GM11168 (cell line): ENCODE results near the gene HSPG2.
"Not testable (repeated sequence)": the region's sequence is repeated elsewhere in the genome, so short reads cannot be mapped to it uniquely, and the experiment has no call there.

Experiments used
- in situ Hi-C: fragments of 300-500 bp; cut with MboI; formaldehyde crosslinking; loops from one replicate; pipeline ENCODE4 v1.12.0; 2022; ENCODE audit warnings: low sequenced_read_pairs; ENCODE audit not compliant: unreplicated experiment

The HSPG2 gene

DNA sequence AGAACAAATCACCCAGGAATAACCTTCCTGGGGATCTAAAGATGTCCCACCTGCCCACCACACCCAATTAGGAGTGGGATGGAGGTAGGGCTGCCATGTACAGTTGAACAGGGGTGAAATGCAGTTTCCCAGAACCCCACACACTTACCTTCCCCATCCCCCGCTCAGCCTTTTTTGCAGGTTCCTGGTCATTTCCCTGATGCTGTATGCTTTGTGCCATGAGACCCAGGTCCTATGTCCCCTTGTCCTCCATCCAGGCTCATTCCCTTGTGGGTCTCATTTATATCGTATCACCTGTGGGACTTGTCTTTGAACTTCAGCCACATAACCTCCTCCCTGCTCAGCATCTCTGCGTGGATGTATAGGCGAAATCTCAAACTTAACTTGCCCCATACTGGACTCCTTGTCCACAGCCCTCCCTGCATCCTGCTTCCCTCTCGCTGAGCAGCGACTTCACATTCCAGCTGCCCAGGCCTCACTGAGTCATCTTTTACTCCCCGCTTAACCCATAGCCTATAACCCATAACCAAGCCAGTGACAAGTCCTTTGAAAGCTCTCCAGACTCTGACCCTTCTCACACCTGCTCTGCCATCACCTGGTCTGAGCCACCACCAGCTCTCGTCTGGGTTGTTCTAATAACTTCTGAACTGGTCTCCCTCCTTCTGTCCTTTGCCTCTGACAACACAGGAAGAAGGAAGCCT is 120.4 kb downstream of the HSPG2 start:
- in situ Hi-C loops, result no loop called here

DNA sequence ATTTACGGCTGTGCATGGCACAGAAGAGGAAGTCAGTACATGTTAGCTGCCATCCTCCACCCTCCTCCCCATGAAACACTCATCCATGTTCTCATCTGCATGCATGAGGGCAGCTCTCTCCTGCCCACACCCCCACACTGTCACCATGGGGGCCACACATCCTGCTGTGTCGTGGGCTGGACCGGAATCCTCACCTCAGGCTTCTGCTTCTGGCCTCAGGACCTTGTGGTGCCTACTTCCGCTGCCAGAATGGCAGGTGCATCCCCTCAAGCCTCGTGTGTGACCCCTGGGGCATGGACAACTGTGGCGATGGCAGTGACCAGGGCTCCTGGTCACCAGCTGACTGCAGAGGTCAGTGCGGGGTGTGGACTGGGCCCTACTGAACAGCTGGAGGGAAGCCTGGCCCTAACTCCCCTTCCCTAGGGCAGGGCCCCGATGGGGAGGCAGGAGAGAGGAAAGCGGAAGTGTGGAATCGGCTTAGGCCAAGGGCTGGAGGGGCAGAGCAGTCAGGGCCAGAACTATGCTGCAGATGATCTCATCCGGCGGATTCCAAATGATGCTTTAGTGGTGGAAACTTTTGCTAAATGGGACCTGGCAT is 121.3 kb downstream of the HSPG2 start:
- in situ Hi-C loops, result no loop called here

DNA sequence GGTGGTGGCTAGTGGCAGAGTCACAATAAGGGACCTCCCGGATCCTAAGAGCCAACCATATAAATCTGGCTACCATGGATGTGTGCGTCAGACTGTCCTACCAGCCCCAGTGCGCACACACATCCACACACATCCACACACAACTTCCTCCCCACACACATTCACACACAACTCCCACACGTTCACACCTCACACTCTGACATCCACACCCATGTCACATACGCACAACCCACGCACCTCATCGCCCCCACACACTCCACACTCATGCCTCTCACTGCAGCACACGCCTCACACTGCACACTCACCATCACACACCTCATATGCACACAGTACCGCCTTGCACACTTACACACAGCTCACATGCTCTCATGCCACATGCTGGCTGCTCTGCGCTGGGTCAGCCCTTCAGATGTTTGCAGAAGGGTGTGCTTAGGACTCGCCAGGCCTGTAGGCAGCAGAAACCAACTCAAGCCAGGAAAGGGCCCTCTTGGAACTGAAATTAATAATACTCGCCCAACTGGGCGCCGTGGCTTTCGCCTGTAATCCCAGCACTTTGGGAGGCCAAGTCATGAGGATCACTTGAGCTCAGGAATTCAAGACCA is 122.0 kb downstream of the HSPG2 start:
- in situ Hi-C loops, result no loop called here

DNA sequence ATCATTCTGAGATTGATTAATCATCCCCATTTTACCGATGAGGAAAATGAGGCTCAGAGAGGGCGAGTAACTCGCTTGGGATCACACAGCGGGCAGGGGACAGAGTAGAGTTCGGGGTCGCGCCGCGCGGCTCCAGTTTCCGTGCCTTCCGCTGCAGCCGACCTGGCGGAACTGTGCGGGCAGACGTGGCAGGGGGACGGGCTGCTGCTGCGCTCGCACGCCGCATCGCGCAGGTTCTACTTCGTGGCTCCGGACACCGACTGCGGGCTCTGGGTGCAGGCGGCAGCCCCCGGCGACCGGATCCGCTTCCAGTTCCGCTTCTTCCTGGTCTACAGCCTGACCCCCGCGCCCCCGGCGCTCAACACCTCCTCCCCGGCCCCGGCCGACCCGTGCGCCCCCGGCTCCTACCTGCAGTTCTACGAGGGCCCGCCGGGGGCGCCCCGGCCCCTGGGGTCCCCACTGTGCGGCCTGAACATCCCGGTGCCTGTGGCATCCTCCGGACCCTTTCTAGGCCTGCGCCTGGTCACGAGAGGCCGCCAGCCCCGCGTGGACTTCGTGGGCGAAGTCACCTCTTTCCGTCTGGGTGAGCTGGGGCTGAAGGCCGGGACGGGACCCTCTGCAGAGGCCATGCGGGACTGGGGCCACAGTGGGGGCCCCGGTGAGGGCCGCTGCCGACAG is 122.7 kb downstream of the HSPG2 start:
- in situ Hi-C loops, result no loop called here

DNA sequence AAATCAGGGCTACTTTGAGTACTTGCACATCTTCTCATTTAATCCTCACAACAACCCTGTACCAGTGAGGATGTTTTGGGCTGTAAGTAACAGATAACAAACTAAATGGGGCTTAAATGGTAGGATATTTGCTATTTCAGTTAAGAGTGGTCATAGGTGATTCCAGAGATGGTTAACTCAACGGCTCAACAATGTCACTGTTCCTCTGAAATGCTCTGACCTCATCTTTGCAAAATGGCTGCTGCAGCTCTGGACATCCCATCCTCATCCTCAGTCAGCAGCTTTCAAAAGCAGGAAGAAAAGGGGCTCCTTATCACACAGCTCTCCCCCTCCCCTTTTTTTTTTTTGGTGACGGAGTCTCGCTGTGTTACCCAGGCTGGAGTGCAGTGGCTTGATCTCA is 123.6 kb downstream of the HSPG2 start:
- in situ Hi-C loops, result no loop called here

DNA sequence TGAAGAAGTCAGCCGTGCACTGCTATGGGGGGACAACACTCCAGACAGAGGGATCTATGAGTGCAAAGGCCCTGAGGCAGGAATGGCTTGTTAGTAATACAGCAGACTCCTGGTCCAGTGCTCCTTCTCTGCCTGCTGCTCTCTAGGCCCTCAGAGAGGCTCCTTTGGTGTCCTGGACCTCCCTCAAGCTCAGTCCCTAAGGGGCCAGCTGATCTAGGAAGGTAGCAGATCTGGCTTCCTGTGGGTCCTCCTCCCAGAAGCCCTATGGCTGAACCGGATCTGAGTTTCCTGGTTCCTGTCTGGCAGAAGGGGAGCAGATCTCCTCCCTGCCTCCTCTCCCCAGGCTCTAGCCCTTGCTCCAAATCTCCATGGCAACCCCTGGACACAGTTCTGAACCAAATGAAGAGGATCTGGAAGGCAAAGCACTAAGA is 125.2 kb downstream of the HSPG2 start, which contains the start of gene LDLRAD2:
Gene LDLRAD2, plus strand, starts transcription at position 391 of the 431 bp plus-strand sequence. CDS start 187 bp downstream, outside the sequence.
- in situ Hi-C loops, result no loop called here

DNA sequence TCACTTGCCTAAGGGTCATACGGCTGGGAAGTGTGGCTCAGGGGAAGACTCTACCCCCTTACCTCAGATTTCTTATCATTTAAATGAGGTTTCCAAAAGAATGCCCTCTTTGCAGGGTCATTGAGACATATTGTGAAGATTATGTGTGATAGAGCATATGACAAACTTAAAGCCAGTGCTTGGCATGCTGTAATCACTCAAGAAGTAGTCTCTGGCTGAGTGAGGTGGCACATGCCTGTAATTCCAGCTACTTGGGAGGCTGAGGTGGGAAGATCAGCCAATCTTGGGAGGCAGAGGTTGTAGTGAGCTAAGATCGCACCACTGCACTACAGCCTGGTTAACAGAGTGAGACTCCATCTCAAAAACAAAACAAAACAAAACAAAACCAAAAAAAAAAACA is 132.6 kb downstream of the HSPG2 start:
- in situ Hi-C loops, result no loop called here

DNA sequence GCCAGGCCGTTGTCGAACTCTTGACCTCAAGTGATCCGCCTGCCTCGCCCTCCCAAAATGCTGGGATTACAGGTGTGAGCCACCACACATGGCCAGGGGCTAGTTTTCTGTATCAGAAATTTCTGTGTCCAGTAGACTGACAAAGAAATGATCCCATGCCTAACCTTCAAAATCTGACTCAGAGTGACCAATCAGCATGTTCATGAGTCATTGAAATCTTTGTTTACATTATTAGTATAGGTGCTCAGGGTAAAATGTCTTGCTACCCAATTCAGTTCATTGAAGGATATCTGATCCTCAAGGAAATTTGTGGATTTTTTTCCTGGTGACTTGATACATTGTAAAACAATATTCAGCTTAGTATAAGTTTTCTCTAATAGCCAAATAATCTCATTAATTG is 136.0 kb downstream of the HSPG2 start:
- in situ Hi-C loops, result no loop called here

DNA sequence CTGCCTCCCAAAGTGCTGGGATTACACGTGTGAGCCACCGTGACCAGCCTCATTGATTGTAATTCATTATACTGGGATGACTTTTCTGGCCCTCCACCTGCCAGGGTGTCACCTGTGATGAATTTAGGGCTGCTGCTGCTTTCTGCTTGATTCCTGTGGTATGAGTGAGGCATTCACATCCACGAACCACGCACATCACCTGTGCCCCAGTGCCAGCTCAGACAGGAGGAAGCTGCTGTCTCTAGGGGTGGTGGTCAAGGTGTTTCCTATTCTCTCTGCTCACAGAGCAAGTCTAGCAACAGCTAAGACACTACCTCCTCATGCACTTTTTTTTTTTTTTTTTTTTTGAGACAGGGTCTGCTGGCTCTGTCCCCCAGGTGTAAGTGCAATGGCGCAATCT is 137.4 kb downstream of the HSPG2 start:
- in situ Hi-C loops, result no loop called here

DNA sequence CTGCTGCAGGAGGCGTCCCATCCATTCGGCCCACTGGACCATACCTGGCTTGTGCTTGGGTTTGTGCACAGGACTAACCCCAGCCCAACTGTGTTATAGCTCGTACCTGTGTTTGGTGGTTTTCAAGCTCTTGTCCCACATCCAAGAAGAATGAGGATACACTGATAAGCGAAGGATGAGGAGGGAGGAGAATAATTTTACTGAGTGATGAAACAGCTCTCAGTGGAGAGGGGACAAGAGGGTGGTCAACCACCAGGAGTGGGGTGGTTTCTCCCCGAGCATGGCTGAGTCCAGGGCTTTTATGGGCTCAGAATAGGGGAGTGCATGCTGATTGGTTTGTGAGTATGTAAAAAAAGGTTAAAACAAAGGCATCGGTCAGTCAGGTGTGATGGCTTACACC is 142.0 kb downstream of the HSPG2 start:
- in situ Hi-C loops, result no loop called here

DNA sequence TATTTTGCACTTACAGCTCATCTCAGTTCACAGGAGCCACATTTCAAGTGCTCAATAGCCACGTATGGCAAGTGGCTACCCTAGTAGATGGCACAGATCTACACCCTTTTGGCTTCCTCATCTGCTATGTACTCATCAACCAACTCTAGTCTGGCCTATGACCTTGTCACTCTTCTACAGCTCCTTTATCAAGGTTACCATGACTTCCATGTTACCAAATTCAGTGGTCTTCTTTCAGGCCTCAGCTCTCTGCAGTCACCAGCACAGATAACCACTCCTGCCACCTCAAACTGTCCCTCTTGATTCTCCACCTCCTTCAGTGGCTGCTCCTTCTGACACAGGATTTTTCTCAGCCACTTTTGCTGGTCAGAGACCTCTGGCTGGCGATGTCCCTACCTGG is 142.5 kb downstream of the HSPG2 start:
- in situ Hi-C loops, result no loop called here

DNA sequence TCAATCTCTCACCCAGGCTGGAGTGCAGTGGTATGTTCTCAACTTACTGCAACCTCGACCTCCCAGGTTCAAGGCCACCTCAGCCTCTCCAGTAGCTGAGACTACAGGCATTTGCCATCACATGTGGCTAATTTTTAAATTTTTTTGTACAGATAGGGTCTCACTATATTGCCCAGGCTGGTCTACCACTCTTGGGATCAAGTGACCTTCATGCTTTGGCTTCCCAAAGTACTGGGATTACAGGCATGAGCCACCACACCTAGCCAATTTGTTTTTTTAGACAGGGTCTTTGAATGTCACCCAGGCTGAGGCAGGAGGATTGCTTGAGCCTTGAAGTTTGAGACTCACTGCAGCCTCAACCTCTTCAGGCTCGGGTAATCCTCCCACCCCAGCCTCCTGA is 144.0 kb downstream of the HSPG2 start:
- in situ Hi-C loops, result no loop called here

DNA sequence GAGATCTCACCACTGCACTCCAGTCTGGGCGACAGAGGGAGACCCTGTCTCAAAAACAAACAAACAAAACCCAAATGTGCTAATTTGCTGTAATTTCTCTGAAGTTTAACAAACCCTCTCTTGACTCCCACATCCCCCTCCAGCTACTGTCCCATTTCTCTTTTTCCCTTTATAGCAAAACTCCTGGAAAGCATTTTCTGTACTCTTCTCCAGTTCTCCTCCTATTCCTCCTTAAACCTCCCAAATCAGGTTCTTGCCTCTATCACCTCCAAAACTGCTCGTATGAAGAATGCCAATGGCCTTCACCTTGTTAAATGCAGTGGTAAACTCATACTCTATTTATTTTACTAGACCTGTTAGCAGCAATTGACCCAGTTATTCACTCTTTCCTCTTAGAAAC is 150.5 kb downstream of the HSPG2 start:
- in situ Hi-C loops, result no loop called here

DNA sequence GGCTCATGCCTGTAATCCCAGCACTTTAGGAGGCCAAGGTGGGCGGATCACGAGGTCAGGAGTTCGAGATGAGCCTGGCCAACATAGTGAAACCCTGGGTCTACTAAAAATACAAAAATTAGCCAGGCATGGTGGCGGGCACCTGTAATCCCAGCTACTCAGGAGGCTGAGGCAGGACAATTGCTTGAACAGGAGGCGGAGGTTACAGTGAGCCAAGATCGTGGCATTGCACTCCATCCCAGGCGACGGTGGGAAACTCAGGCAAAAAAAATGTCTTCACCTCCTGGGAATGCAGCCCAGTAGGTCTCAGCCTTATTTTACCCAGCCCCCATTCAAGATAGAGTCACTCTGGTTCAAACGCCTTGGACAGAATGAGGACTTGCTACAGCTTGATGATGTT is 151.3 kb downstream of the HSPG2 start:
- in situ Hi-C loops, result not testable (repeated sequence)

DNA sequence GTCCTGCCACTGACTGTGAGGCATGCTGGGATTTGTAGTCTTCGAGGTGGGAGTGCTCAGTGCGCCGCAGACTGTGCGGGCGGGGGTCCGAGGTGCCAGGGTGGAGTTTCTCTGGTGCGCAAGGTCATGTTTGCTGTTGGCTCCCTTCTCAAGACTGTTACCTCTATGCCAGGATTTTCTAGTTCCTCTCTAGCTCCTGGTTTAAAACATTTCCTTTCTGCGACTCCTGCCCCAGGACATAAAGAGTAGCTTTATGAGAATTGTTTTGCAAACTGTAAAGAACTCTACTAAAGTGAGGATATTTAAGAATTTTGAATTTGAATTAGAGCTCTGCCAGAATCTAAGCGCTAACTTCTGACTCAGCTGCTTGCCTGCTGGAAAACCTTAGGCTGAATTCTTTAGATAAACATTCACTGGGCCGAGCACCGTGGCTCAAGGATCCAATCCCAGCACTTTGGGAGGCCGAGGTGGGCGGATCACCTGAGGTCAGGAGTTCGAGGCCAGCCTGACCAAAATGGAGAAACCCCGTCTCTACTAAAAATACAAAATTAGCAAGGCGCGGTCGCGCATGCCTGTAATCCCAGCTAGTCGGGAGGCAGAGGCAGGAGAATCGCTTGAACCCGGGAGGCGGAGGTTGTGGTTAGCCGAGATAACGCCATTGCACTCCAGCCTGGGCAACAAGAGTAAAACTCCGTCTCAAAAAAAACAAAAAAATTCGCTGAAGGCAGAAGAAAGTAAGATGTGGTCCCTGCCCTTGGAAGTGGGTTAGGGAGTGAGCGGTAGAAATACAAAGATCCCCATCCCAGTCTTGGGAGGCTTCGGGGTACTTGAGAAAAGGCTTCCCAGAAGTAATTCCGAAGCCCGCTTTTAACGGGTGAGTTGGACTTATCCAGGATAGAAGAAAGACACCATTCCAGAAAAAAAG is 153.2 kb downstream of the HSPG2 start:
- in situ Hi-C loops, result no loop called here

DNA sequence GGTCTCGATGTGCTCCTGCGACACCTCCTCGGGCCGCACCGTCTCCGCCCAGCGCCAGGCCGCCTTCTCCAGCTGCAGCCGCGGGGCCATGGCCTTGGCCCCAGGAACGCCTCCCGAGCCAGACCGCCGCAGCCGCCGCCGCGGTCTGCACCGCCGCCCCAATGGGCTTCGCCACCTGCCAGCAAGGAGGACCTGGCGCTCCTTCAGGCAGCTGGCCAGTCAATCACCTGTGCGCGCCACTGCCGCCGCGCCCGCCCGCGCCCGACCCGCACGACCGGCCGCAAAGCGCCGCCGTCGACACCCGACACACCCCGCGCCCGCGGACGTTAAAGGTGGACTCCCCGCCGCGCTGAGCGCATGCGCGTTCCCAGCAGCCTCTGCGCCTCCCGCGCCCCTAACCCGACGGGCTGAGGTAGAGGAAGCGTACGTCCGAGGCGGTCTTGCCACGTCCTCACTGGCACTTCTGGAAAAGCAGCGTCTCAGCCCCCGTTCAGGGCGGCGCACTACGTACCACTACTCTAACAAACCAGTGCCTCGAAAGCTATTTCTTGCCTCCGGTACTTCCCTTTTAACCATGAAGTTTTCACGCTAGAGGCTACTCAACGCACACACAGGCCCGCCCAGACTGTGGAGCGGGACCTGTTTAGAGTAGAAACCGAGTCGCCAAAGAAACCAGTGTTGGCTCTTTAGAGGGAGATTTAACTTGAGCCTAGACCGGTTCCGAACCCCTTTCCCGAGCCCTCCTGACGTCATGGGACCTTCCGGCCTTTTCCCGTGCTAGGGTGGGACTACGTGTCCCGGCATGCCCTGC is 154.0 kb downstream of the HSPG2 start, which contains the start of gene USP48:
Gene USP48, minus strand, starts transcription at position 282 of the 811 bp plus-strand sequence. Its CDS starts 192 bp downstream, at position 90.
- in situ Hi-C loops, result no loop called here

DNA sequence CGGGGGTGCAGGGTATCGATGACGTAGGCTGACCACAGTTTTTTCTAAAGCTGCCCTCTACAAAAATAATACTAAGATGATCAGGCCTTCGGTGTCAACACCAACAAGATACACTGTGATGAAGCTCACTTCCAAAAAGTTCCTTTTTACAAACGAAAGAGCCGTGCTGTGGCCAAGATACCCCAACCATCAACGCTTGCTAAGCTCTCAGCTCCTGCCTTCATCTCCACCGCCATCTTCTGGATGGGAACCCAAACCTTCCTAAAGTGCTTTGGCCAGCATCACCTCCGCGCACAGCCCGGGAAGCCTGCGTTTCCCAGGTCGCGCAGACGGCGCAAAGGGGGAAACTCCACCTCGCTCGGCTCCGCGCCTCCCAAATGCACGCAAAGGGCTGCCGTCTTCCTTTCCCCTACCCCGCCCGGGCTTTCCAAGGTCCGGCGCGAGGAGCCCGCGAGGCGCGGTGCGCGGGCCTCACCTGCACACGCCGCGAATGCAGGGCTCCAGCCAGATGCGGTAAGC is 154.7 kb downstream of the HSPG2 start:
- in situ Hi-C loops, result no loop called here

DNA sequence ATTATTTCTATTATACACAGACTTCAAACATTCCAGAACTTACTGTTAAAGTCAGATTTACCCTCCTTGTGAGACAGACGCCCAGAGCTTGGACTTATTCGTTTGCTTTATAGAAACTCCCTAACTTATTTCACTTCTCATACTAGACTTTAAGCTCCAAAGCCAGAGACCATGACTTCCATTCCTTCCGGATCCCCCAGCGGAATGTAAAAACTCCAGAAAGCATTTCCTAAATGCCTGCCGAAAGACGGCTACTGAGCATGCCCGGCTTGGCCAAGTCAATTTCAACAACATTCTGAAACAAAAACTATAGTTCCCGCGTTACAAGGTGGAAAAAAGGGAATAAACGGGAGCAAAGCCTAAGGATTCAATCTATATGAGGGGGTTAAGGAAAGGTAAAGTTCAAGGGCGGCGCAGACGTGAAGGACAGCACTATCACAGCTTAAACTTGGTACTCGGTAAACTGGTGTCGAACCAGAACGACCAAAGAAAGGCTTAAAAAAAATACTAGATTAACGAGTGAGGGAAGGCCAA is 155.2 kb downstream of the HSPG2 start:
- in situ Hi-C loops, result no loop called here
